ENCODE measurements around the gene TMEM174.
A peak's percentile ranks its signal among the peaks of the same experiment; 100 is the strongest.

Gene TMEM174

GRCh38 chr5:73149540-73149939 is 23.5 kb upstream of the TMEM174 start:
- Histone ChIP-seq H3K27ac (no peak overlapping the region), H3K4me3 (ENCODE audit: low read depth, low read length) (no peak overlapping the region), H3K27me3 (ENCODE audit: insufficient read depth, low read depth, severe bottlenecking) (no peaks in the 10 kb centered on the region), H3K9me3 (ENCODE audit: severe bottlenecking) (no peaks in the 10 kb centered on the region), H3K36me3 (no peaks in the 10 kb centered on the region)
- no peak for DNase-seq
- TF ChIP-seq, protein P1, sequence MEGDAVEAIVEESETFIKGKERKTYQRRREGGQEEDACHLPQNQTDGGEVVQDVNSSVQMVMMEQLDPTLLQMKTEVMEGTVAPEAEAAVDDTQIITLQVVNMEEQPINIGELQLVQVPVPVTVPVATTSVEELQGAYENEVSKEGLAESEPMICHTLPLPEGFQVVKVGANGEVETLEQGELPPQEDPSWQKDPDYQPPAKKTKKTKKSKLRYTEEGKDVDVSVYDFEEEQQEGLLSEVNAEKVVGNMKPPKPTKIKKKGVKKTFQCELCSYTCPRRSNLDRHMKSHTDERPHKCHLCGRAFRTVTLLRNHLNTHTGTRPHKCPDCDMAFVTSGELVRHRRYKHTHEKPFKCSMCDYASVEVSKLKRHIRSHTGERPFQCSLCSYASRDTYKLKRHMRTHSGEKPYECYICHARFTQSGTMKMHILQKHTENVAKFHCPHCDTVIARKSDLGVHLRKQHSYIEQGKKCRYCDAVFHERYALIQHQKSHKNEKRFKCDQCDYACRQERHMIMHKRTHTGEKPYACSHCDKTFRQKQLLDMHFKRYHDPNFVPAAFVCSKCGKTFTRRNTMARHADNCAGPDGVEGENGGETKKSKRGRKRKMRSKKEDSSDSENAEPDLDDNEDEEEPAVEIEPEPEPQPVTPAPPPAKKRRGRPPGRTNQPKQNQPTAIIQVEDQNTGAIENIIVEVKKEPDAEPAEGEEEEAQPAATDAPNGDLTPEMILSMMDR (IDR thresholded peaks at IDR 0.05; ENCODE audit: low read depth, low read length) = no peak

DNA sequence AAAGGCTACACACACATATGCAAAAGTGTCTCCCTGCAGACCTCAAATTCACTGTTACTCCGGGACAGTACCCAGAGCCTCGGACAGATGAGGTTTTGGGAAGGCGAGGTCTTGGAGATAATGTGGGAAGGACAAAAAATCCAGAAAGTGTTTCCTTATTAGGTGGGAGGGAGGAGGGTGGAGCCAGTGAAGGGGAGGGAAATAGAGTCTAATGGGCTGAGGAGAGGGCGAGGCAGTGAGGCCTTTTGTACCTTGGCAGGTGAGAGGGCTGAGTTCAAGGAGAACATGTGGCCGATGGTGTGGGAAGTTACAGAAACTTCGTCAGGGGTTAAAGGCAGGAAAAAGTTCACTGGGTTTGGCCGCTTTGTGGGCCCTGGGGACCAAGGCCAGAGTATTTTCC is 22.1 kb upstream of the TMEM174 start:
- no peak overlapping the region for H3K4me3 ChIP-seq (ENCODE audit: low read depth, low read length)
- H3K36me3 ChIP-seq = no peaks in the 10 kb centered on the region
- no peaks in the 10 kb centered on the region for H3K9me3 ChIP-seq (ENCODE audit: severe bottlenecking)
- no peak overlapping the region for H3K27ac ChIP-seq
- no peak for DNase-seq
- no peaks in the 10 kb centered on the region for H3K27me3 ChIP-seq (ENCODE audit: insufficient read depth, low read depth, severe bottlenecking)
- TF ChIP-seq, protein P1 (IDR thresholded peaks at IDR 0.05; ENCODE audit: low read depth, low read length) = no peak

GRCh38 chr5:73151766-73152410 is 21.1 kb upstream of the TMEM174 start:
- no peak for DNase-seq
- TF ChIP-seq, protein P1 (IDR thresholded peaks at IDR 0.05; ENCODE audit: low read depth, low read length) = no peak

DNA sequence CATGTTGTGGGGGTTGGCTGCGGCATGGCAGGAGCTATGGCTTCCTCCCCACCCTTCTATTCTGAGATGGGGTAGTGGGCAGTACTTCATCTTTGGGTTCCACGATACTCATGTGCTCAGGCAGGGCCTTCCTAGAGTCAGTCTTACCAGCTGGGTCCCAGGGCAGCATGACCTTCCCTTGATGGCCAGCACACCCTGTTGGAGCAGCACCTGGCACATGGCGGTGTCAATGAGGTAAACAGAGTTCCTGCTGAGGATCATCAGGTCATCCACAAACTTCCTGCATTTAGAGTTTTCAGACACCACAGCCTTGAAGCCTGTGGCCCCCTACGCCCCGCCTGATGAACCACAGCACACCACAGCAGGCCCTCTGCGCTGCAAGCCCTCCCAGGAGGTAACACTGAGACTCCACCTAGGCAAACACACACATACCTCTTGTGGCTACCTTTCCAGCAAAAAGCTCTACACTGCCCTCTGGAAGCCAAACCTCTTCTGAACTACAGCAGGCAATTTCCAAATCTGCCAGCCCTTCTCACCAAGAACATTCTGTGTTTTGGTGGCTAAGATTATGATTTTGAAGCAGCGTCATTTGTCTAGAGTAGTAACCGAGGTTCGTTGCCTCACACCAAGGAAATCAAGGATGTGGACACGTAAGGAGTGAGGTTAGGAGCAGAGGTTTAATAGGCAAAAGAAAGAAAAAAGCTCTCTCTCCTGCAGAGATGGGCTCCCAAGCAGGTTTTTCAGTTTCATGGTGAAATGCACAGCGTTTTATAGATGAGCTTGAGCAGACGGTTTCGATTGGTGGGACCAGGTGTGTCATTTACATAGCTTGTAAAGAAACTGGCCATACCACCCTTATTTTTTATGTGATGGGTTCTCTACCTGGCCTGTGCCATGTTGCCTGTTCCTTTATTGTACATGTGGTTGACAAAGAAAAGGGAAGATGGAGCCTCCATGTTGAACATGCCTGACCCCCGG is 20.3 kb upstream of the TMEM174 start:
- Histone ChIP-seq H3K4me3 (ENCODE audit: low read depth, low read length) (no peak overlapping the region), H3K9me3 (ENCODE audit: severe bottlenecking) (no peaks in the 10 kb centered on the region), H3K36me3 (no peaks in the 10 kb centered on the region), H3K27me3 (ENCODE audit: insufficient read depth, low read depth, severe bottlenecking) (no peaks in the 10 kb centered on the region), H3K27ac (no peak overlapping the region)
- no peak for DNase-seq
- TF ChIP-seq, protein P1 (IDR thresholded peaks at IDR 0.05; ENCODE audit: low read depth, low read length) = 0 out of 2 replicates have a peak, but pooled peaks have one; percentile 15

More at GRCh38 chr5:73151766-73152410, 21.1 kb upstream of the TMEM174 start:
- Histone ChIP-seq H3K36me3 (no peaks in the 10 kb centered on the region), H3K9me3 (ENCODE audit: severe bottlenecking) (no peaks in the 10 kb centered on the region), H3K4me3 (ENCODE audit: low read depth, low read length) (no peak overlapping the region), H3K27me3 (ENCODE audit: insufficient read depth, low read depth, severe bottlenecking) (no peaks in the 10 kb centered on the region), H3K27ac (no peak overlapping the region)

- TF ChIP-seq, protein P1 (IDR thresholded peaks at IDR 0.05; ENCODE audit: low read depth, low read length) = no peak
- no peak overlapping the region for H3K27ac ChIP-seq
- H3K9me3 ChIP-seq (ENCODE audit: severe bottlenecking) = no peaks in the 10 kb centered on the region
- H3K27me3 ChIP-seq (ENCODE audit: insufficient read depth, low read depth, severe bottlenecking) = no peaks in the 10 kb centered on the region
- H3K36me3 ChIP-seq = no peaks in the 10 kb centered on the region
- no peak overlapping the region for H3K4me3 ChIP-seq (ENCODE audit: low read depth, low read length)
- DNase-seq = no peak
These were observed 19.5 kb upstream of the TMEM174 start for GRCh38 chr5:73153513-73153912.

All from WERI-Rb-1 (cell line).